Kidney epithelial cell (primary cell): ENCODE results near the gene EXOC8. TPM values are rescaled to one million over a fixed set of nuclear protein-coding genes. Genes with fewer than 3 reads are reported as not detected.

ENCODE experiments used
- DNase-seq: peaks from one replicate; pipeline ENCODE4 v3.0.0-alpha.2; 2010; ENCODE audit warnings: low read depth
- H3K27me3 ChIP-seq: 2 replicates; pipeline ENCODE4 v1.6.0; 2011; ENCODE audit warnings: low read length; ENCODE audit not compliant: control insufficient read depth, insufficient read depth
- H3K36me3 ChIP-seq: 2 replicates; pipeline ENCODE4 v1.5.1; 2011; ENCODE audit warnings: low read length; ENCODE audit not compliant: control insufficient read depth, insufficient read depth
- H3K4me3 ChIP-seq: 2 replicates; pipeline ENCODE4 v1.5.1; 2011; ENCODE audit warnings: low read depth, mild to moderate bottlenecking, control low read depth, low read length
- total RNA-seq: library from RNA; depleted of rRNA; stranded (reverse); fragments of >200 nt; gene quantifications from 2 replicates; pipeline ENCODE4 v1.2.3, GENCODE V29; 2015
- TF ChIP-seq, protein P1 (sequence below): IDR thresholded peaks from 2 replicates; pipeline ENCODE4 v1.5.1; 2011; ENCODE audit warnings: mild to moderate bottlenecking, moderate library complexity, low read length, control low read depth, inconsistent platforms; ENCODE audit not compliant: insufficient read depth, poor library complexity, severe bottlenecking

EXOC8 gene
- total RNA-seq, 1 donor from 2014 or later, result 10.8 TPM

DNA sequence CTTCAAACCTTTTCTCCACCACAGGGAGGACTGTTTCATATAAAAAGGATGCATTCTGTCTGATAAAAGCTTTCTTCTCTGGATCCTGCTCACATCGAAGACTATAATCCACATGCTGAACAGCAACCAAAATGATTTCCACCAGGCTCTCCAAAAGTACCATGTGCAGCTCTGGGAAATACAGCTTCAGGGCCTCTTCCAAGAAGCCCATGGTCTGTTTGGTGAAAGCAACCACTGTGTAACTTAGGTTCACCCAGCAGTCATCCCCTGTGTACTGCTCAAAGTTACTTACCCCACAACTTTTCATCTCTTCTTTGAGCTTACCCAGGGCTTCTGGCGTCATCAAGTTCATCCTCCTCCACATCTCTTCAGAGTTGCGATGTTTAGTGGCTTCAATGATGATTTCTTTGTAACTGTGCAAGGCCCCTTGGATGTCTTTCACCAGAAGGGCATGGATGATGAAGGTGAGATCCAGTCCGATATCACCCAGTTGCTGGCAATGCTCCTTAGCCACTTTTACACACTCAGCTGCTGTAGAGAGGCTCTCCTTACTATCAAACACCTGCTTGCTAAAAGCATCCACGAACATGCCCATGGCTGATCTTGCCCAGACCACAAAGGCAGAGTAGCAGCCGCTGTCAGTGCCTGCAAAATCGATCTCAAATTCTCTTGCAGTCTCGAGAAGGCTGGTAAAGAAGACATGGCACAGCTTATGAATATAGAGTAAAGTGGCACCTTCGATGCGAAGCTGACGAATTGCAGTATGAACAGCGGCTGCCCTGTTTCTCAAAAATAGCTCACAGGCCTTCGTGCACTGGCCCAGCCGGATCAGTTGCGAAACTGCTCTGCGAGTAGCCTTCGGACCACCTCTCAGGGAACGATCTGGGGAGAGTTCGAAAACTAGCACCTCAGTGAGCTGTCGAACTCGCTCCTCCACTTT is 1.7 kb downstream of the EXOC8 start:
- no peak for DNase-seq
- TF ChIP-seq, protein P1, sequence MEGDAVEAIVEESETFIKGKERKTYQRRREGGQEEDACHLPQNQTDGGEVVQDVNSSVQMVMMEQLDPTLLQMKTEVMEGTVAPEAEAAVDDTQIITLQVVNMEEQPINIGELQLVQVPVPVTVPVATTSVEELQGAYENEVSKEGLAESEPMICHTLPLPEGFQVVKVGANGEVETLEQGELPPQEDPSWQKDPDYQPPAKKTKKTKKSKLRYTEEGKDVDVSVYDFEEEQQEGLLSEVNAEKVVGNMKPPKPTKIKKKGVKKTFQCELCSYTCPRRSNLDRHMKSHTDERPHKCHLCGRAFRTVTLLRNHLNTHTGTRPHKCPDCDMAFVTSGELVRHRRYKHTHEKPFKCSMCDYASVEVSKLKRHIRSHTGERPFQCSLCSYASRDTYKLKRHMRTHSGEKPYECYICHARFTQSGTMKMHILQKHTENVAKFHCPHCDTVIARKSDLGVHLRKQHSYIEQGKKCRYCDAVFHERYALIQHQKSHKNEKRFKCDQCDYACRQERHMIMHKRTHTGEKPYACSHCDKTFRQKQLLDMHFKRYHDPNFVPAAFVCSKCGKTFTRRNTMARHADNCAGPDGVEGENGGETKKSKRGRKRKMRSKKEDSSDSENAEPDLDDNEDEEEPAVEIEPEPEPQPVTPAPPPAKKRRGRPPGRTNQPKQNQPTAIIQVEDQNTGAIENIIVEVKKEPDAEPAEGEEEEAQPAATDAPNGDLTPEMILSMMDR, result no peak
- no peaks in the 10 kb centered on the region for H3K27me3 ChIP-seq
- peak overlapping the region; percentile 93 for H3K4me3 ChIP-seq
- no peaks in the 10 kb centered on the region for H3K36me3 ChIP-seq

DNA sequence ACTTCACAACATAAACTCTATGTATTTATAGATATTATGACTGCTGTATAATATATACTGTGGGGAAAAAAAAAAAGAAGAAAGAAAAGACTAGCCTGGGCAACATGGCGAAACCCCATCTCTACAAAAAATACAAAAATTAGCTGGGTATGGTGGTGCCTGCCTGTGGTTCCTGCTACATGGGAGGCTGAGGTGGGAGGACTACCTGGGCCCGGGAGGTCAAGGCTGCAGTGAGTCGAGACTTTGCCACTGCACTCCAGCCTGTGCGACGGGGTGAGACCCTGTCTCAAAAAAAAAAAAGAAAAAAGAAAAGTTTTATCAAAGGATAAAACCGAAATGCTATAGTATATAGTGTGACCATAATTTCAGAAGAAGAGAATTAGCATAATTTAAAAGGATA is 2.7 kb downstream of the EXOC8 start:
- no peak for DNase-seq
- TF ChIP-seq, protein P1, result no peak
- Histone ChIP-seq H3K36me3 (no peaks in the 10 kb centered on the region), H3K27me3 (no peaks in the 10 kb centered on the region), H3K4me3 (peak overlapping the region; percentile 9)

DNA sequence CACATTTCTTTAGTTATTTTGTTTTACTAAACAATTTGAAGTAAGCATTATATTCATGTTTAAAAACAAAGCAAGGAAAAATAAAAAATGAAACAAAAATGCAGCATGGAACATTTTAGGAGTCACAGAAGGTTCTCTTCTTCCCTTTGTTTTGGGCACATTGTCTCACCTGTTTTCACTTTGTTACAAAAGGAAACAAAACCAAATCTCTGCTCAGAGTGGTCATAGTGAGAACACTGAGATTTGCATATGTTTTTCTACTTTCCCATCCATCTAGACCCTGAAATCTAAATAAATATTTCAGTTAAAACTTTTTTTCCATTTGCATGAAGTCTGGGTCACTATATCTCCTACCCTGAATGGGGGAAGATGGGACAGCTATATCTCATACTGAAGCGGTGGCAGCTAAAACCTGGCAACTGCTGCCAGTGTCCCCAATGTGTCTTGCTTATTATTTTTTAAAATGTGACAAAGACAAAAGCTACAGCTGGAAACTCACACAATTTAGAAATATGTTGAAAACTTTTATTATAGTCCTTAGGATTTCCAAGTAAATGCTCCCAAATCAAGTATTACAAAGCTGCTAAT is 3.5 kb downstream of the EXOC8 start:
- no peak for DNase-seq
- Histone ChIP-seq H3K36me3 (no peaks in the 10 kb centered on the region), H3K27me3 (no peaks in the 10 kb centered on the region), H3K4me3 (peak overlapping the region; percentile 24)
- TF ChIP-seq, protein P1, result no peak

DNA sequence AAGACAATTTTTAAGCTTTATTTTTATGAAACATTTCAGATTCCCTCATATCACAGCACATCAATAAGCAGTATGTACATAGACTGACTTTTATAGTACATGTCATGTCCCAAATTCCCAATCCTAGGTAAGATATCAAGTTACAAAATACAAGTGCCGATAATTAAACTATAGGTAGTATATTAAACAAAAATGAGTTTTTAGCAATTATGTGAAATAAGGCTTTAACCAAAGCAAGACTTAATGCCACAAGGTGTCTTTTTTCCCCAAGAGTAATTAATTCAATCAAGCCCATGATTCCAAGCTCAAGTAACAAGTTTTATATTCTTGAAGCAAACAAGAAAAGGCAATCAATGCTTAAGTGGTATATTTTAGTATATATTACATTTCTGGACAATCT is 4.9 kb downstream of the EXOC8 start:
- Histone ChIP-seq H3K27me3 (no peaks in the 10 kb centered on the region), H3K36me3 (no peaks in the 10 kb centered on the region), H3K4me3 (no peak overlapping the region)
- no peak for DNase-seq
- TF ChIP-seq, protein P1, result no peak

DNA sequence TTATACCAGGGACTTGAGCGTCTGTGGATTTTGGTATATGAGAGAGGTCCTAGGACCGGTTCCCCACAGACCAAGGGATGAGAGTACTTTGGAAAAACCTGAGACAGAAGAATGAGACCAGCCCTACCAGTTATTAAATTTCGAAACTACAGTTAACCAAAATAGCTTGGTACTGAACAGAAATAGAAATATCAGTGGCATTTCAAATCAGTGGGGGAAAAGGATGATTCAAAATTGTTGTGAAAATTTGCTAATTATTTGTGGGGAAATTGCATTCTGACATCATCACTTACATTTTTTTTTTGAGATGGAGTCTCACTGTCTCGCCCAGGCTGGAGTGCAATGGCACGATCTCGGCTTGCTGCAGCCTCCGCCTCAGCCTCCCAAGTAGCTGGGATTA is 8.2 kb downstream of the EXOC8 start:
- Histone ChIP-seq H3K27me3 (no peaks in the 10 kb centered on the region), H3K4me3 (no peak overlapping the region), H3K36me3 (no peaks in the 10 kb centered on the region)
- TF ChIP-seq, protein P1, result no peak
- no peak for DNase-seq
